ENCODE data around the gene NOX3. TPM values are rescaled to one million over a fixed set of nuclear protein-coding genes. Genes with fewer than 3 reads are reported as not detected.

Gene NOX3
- total RNA-seq, 2 donors from 2014 or later = not detected

- DNase-seq = no peak
- ATAC-seq = peak in 1 of 2 donors; percentile 47
- intact Hi-C loops (cut with DNase I) = no loop called here
Observed at GRCh38 chr6:155411154-155412052, 44.2 kb downstream of the NOX3 start.

GRCh38 chr6:155409391-155409790 lies 46.2 kb downstream of the NOX3 start:
- intact Hi-C loops (cut with DNase I) = no loop called here
- ATAC-seq (no peak), DNase-seq (no peak)

- no peak for ATAC-seq
- DNase-seq = no peak
- intact Hi-C loops (cut with DNase I) = no loop called here
Observed at GRCh38 chr6:155408981-155409380, 46.7 kb downstream of the NOX3 start.

GRCh38 chr6:155408231-155408630 lies 47.4 kb downstream of the NOX3 start:
- ATAC-seq (no peak), DNase-seq (no peak)
- intact Hi-C loops (cut with DNase I) = no loop called here

- intact Hi-C loops (cut with DNase I) = no loop called here
- DNase-seq (no peak), ATAC-seq (no peak)
Observed at GRCh38 chr6:155406801-155407200, 48.8 kb downstream of the NOX3 start.

GRCh38 chr6:155404937-155405336 lies 50.7 kb downstream of the NOX3 start:
- intact Hi-C loops (cut with DNase I) = no loop called here
- DNase-seq = no peak
- no peak for ATAC-seq

GRCh38 chr6:155402656-155403304 lies 52.9 kb downstream of the NOX3 start:
- intact Hi-C loops (cut with DNase I) = no loop called here
- ATAC-seq = no peak

GRCh38 chr6:155400654-155400965 lies 55.0 kb downstream of the NOX3 start:
- ATAC-seq = no peak
- DNase-seq = no peak
- intact Hi-C loops (cut with DNase I) = no loop called here

More at GRCh38 chr6:155402656-155403304, 52.9 kb downstream of the NOX3 start:
- no peak for DNase-seq

- intact Hi-C loops (cut with DNase I) = no loop called here
Observed at GRCh38 chr6:155399745-155400653, 55.6 kb downstream of the NOX3 start.

GRCh38 chr6:155399062-155399744 lies 56.4 kb downstream of the NOX3 start:
- no peak for ATAC-seq
- no peak for DNase-seq
- intact Hi-C loops (cut with DNase I) = no loop called here

More at GRCh38 chr6:155399745-155400653, 55.6 kb downstream of the NOX3 start:
- ATAC-seq (no peak), DNase-seq (no peak)

- no peak for ATAC-seq
- intact Hi-C loops (cut with DNase I) = no loop called here
Observed at GRCh38 chr6:155398701-155399061, 57.0 kb downstream of the NOX3 start.

GRCh38 chr6:155398221-155398620 lies 57.4 kb downstream of the NOX3 start:
- ATAC-seq = no peak

More at GRCh38 chr6:155398701-155399061, 57.0 kb downstream of the NOX3 start:
- DNase-seq = no peak

GRCh38 chr6:155397172-155397705 lies 58.4 kb downstream of the NOX3 start:
- no peak for DNase-seq
- ATAC-seq = no peak
- intact Hi-C loops (cut with DNase I) = no loop called here

More at GRCh38 chr6:155398221-155398620, 57.4 kb downstream of the NOX3 start:
- intact Hi-C loops (cut with DNase I) = no loop called here
- DNase-seq = no peak

- ATAC-seq (no peak), DNase-seq (no peak)
- intact Hi-C loops (cut with DNase I) = no loop called here
Observed at GRCh38 chr6:155396605-155397004, 59.0 kb downstream of the NOX3 start.

- no peak for DNase-seq
- ATAC-seq = no peak
- intact Hi-C loops (cut with DNase I) = no loop called here
Observed at GRCh38 chr6:155395339-155395738, 60.3 kb downstream of the NOX3 start.

GRCh38 chr6:155389130-155389529 lies 66.5 kb downstream of the NOX3 start:
- intact Hi-C loops (cut with DNase I) = no loop called here
- no peak for DNase-seq
- no peak for ATAC-seq

GRCh38 chr6:155388591-155388990 lies 67.0 kb downstream of the NOX3 start:
- intact Hi-C loops (cut with DNase I) = no loop called here
- ATAC-seq = no peak
- no peak for DNase-seq

- DNase-seq = no peak
- no peak for ATAC-seq
- intact Hi-C loops (cut with DNase I) = no loop called here
Observed at GRCh38 chr6:155387481-155387880, 68.2 kb downstream of the NOX3 start.

All from left cardiac atrium (tissue), 4 donors.